HG03095 (cell line): Measurements from ENCODE around the gene CYTH4.
"Not testable (repeated sequence)": the region's sequence is repeated elsewhere in the genome, so short reads cannot be mapped to it uniquely, and the experiment has no call there.

Experiments used
- ATAC-seq: cut with Tn5 transposase; IDR thresholded peaks from one replicate; pipeline ENCODE4 v1.9.1; 2021; ENCODE audit warnings: moderate library complexity; ENCODE audit not compliant: unreplicated experiment

CYTH4 gene, protein sequence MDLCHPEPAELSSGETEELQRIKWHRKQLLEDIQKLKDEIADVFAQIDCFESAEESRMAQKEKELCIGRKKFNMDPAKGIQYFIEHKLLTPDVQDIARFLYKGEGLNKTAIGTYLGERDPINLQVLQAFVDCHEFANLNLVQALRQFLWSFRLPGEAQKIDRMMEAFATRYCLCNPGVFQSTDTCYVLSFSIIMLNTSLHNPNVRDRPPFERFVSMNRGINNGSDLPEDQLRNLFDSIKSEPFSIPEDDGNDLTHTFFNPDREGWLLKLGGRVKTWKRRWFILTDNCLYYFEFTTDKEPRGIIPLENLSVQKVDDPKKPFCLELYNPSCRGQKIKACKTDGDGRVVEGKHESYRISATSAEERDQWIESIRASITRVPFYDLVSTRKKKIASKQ

DNA sequence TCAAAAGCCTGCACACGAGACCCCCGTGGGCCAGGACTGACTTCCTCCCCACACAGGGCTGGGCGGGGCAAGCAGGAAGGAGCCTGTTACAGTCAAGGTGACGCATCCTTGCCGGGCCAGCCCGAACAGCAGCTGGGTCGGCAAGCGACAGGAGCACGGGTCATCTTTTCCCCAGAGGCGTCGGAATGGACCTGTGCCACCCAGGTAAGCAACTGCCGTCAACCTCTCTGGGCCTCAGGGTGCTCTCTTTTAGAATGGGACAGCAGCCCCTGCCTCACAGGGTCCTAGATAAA is at the start of gene CYTH4:
Gene CYTH4 (plus strand): TSS at position 124 of the 293 bp plus-strand sequence. CDS start 62 bp downstream, at position 186.
- no peak for ATAC-seq

DNA sequence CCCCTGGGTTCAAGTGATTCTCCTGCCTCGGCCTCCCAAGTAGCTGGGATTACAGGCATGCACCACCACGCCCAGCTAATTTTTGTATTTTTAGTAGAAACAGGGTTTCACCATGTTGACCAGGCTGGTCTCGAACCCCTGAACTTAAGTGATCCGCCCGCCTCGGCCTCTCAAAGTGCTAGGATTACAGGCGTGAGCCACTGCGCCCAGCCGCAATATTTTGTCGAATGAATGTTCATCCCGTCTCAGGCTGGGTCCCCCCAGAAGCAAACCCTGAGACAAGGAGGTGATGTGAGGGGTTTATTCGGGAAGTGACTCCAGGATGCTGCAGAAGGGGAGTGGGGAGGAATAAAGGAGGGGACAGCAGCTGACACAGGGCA is 48.9 kb upstream of the CYTH4 start:
- ATAC-seq: not testable (repeated sequence)

DNA sequence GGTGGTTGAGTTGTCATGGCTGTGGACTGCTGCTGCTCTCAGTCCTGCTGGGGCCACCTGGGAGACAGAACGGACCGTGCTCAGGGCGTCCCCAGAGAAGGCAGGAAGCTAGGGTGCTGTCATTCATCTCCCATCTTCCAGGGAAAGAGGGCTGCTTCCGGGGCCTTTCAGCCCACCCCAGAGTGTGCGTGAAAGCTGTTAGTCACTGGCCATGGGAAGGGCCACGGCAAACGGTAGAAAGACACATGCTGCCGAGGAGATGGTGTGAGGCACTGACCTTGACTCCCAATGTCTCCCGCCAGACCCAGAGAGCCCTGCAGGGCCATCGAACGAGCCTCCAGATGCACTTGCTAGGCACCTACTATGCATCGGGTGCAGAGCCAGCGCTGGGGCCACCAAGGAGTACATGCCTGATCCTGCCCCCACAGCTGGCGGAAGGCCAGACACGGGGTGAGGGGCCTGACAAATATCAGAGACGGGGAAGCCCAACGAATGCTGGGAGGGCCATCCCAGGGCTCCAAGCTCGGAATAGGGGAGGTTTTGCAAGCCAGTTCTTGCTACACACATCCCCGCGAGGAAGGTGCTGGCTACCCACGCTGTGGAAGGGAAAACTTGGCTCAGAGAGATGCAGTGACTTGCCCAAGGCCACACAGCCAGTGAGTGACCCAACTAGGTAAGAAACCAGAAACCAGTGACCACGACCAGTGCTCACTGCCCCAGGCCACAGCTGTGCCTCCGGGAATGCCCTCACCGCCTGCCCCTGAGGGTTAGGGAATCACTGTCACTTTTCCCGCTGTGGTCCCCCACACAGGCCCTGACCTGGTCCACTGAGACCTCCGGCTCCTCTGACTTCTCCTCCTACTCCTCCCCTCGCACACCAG is 48.3 kb upstream of the CYTH4 start:
- ATAC-seq: no peak

DNA sequence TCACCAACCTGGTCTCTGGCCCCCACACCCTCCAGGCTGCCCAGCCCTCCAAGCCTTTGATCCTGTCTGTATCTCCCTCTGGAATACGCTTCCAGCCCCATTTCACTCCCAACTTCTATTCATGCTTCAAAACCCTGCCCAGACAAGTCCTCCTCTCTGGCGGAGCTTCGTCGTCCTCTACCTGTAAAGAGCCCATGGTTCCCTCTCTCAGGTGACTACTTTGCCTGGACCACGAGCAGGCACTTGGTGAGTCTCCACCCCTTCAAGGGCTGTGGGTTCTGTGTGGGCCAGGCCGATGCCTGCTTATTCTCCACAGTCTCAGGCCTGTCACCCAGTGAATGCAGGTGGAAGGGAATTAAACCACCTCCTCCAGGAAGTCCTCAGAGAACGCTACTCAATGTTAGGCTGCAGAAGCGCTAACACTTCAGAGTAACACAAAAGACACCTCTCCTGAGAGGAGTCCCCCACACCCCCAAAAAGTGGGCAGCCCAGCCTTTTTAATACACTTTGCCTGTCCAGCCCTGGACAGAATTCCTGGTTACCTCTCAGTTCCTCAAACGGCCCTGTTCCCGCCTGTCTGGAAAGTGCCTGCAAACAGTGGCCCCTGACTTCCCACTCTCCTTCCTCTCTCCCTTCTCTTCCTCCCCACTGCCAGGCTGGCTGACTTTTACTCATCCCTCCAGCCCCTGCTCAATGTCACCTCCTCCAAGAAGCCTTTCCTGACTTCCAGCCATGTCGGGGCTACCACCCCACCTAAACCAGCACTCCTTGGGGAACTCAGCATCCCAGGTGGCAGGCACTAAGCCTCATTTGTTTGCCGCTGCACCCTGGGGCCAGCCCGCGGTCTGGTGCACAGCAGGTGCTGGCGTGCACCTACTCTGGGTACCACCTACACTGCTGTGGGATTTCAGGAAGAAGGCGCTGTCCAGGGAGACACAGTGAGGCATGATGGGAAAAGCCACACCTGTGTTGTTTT is 47.3 kb upstream of the CYTH4 start:
- ATAC-seq: no peak

DNA sequence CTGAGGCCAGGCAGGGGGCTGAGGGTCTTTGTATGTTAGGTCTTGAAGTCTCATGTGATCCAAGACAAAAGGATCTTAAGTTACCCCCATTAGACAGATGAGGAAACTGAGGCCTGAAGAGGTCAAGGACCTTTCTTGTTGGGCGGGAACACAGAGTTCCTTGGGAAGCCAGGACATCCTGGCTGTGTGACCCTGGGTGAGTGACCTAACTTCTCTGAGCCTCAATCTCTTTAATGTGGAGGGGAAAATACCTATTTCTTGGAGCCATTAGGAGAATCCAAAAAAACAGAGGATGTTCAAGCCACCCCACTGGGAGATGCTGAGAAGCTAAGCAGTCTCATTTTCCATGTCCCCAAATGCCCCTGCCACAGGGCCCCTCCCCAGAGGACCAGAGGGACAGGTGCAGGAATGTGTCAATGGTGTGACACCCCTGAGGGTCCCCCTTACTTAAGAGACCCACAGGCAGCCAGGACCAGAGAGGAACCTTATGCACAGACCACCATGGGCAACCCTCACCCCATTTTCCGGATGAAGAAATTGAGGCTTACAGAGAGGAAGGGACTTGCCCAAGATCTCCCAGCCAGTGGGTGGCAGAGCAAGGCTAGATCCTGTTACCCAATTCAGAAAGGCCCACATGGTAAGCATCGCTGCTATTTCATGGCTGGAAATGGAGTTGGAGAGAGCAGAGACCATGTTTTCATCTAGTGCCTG is 46.3 kb upstream of the CYTH4 start:
- ATAC-seq: no peak

DNA sequence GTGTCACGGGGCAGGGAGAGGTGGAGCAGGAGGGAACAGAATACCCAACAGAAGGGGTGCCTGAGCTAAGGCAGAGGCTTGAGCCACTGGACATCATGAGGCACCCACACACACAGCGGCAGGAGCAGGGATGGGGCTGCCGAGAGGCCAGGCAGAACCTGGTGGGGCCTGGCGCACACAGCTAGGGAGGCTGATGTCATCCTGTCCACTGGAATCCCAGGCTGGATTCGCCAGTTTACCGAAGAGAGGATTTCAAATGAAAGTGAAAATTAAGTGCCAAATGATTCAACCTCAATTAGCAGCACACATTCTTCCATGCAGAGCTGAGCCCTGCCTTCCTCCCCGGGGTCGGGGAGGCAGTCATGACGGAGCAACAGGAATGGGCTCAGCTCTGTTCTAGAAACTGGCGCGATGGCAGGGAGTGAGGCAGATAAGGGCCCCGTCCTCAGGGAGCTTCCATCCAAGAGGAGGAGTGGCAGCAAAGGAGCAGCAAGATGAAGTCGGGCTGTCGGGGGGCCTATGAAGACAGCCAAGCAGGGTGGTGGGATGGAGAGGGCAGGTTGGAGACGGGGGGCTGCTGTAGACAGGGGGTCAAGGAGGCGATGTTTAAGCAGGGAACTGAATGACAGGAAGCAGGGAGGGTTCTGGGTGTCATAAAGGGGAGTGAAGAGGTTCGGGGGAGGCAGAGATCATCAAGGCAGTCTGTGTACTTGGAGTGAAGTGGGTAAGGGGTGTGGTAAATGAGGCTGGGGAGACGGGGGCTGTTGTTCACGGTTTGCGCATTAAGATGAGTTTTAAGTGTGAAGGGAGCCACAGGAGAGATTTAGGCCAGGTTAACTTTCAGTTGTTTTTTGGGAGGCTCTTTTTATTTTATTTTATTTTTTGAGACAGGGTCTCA is 44.7 kb upstream of the CYTH4 start:
- no peak for ATAC-seq

DNA sequence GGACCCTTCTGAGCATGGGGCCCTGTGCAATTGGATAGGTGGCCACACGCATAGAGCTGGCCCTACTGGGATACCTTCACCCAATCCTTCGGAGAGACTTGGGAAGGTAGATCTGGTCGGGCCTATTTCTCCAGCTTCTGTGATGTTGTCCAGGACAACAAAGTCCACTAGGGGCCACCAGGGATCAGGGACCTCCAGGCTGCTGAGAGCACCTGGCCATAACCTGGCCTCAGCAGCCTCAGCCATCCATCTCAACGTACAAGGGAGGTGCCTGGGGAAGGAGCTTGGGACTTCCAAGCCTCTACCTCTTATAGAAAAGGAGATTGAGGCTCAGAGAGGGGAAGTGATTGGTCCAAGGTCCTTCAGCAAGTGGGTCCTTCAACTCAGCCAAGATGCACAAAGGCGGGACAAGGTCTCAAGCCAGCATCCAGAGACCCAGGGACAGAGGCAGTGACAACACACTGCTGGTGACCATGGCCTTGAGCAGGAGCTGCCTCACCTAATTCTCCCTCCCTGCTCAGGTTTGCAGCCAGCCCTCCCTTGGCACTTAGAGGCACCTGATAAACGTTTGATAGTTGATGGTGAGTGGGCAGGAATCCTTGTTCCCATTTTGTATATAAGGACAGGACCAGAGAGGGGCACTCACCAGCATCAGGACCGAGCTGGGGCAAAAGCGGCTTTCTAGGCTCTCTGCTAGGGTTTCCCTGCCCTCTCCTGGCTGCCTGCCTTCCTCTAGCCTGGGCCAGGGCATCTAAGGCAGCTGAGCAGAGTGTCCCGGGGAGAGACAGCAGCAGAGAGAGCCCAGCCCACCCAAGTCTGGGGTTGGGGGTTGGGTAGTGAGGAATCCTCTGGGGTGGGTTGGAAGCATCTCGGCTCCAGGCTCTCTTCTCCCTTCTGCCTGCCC is 42.7 kb upstream of the CYTH4 start:
- no peak for ATAC-seq

DNA sequence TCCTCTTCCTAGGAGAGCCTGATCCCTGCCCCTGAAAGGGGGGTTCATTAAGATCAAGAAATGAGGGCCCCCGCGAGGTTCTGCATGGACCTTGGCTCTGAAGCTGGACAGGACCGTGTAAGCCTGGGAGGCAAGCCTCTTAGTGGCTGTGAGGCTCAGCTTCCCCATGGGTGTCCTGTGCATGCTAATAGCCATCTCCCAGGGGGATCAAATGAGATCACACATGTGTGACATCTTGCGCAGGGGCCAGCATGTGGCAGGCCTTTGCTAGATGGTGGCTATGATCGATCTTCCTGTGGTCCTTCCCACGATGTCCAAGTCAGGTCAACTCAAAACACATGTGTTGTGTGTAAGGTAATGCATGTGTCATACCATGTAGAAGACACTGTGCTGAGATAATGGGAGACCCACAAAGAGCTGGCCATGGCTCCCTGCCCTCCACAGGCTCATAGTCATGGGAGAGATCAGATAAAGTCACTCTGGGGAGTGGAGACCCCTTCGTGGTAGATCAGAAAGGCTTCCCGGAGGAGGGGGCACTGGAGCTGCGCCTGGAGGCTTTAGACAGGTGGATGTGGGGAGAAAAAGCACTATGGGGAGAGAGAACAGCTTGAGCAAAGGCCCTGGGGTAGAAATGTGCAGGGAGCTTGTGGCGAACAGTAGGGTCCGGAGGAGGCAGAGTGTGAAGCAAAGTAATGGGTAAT is 41.9 kb upstream of the CYTH4 start:
- ATAC-seq: no peak

DNA sequence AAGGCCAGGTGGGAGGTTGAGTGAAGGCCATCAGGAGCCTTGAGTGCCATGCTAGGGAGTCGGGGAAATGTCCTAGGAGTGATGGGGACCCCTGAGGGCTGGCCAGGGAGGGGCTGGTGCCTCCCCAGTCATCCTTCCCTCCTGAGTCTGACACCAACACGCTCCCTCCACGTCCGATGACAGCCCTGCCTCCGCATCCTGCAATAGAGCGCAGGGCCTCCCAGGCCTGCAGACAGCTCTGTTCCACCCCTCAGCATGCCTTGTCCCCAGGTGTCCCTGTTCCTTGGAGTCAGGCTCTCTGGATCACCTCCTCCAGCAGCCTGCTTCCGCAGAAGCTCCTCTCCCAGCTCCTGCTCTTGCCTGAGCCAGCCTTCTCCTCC is 41.4 kb upstream of the CYTH4 start:
- no peak for ATAC-seq

DNA sequence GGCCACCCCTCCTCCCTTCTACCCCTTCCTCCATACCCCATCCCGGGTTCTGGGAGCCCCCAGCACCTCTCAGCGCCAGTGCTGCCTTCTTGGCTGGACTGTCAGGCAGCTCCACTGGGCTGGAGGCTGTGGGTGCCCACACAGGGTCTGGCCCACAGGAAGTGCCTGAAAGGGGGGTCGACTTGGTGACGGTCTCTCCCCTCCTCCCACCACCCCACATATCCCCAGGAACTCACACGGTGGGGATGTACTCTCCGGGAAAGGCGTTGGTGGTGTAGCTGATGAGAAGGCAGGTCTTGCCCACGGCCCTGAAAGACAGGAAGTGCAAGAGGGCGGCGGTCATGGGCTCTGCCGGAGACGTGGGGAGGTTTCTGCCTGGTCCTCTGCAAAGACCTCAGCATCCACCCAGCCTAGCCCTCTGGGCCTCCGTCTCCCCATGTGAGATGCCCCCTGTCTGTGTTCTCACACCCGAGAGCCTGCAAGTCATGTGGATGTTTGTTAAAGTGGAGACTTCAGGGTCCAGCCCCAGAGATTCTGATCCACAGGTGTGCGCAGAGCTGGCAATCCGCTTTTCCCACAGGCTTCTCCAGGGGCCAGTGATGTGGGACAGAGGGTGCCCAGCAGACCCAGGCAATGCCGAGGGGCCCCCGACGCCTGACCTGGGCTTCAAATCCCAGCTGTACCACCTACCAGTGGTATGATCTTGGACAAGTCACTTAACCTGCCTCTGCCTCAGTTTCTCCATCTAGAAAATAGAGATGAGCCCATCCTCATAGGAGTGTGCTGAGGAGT is 40.8 kb upstream of the CYTH4 start:
- no peak for ATAC-seq

DNA sequence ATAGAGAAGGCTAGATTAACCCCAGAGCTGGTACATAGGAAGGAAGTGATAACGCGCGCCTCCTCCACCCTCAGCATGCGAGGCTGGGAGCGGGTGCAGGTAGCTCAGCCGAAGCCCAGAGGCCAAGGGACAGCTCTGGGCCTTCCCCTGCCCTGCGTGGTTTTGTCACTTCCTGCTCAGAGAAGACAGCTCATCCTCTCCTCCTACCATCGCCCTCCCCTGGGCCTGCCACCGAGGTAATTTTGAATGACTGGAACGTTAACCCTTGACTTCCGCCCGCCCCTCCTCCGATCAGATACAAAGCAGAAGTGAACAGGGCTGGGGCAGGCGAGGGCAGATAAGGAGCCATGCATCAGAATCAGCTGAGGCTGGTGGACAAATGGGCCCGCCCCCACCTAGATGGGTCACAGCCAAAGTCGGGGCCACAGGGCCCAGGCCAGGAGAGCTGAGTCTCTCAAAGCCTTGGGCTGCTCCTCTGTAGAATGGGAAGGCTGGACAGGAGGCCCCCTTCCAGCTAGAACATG is 39.9 kb upstream of the CYTH4 start:
- peak; percentile 61 for ATAC-seq

DNA sequence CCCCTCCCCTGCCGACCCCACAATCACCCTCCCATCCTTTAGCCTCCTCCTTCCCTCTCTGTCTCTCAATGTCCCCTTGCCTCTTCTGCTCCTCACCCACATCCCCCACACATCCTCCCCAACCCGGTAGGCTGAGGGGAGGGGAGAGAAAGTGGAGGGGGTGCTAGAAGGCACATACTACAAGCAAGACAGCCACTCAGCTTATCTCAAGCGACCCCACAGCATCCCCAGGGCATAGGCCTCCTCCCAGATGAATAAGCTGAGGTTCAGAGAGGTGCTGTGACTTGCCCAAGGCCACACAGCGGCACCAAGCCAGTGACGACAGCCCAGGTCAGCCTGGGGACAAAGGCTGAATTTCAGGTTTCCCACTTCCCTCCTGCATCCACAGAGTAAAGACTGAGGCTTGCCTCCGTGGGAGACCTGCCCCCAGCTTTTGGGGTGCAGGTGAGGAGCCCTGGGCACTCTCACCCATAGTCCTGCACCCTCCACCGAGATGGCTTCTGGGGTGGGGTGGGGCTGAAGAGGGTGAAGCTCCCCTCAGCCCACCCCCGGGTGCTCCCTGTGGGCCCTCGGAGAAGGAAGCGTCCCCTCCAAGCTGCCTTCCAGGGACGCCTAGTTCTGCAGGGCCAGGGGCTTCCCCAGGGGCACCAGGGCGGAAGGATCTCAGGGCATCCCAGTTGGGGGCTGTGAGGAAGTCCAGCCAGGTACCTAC is 38.8 kb upstream of the CYTH4 start:
- peak; percentile 2 for ATAC-seq

DNA sequence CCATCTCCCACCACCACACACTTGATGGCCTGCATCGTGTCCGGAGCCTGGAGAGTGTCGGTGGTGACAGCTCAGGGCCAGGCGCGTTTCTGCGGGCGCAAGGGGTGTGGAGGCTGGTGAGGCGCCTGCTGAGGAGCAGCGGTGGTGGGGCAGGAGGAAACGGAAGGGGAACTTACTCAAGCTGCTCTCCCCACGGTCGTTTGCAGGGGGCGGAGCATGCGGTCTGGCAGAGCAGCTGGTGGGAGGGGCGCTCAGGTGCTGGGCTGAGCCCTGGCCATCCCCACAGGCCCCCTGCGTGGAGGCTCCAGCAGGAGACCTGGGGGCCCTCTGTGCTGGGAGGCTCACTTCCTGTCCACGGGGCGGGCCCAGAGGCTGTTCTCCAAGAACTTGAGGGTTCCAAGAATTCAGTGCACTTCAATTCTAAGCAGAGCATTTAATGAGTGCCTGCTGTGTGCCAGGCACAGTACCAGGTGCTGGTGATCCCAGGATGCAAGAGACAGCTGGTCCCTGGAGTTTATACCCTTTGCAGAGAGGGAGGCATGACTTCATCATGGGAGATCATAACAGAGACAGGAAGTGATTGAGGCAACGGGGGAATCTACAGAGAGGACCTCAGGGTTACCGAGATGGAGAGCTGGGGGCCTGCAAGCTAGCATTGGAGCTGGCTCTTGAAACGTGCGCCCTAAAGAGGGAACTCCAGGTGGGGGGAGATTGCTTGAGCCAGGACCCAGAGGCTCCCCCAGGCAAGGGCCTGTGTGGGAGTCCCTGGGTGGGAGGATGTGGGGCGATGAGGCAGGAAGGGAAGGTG is 38.0 kb upstream of the CYTH4 start, which contains the start of gene RAC2:
Gene RAC2 (minus strand): TSS at position 156 of the 808 bp plus-strand sequence. CDS start 121 bp downstream, at position 35.
- ATAC-seq: peak; percentile 36

DNA sequence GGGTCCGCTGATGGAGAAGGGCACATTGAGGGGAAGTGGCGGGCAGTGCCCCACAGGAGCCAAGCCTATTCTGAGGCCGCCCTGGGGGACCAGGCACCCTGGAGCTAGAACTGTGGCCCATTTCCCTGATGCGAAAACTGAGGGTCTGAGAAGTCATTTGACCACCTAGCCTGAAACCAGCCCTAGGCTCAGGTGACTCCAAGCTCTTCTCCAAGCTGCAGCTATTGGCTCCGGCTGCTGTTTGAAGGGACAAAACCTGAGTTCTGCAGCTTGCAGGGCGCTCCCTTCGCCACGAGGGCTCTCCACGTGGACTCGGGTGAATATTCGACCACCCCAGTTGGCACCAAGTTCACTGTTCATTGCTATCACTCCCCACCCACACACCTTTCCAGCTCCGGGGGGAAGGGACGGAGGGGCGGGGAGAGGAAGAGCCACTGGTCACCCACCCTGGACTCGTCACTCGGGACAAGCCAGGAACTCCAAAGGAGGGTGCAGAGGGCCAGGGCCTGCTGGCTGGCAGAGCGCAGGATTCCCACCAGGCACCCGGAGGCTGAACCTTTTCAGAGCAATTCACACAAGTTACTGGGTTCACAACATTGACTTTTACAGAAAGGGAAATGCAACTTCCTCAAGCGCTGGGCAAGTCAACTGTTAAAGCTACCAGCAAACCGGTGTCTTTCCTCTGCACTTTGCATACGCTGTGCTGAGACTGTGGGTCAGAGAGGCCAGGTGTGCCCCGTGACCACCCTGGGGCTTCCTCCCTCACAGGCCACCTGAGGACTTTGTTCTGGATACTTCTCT is 37.2 kb upstream of the CYTH4 start:
- no peak for ATAC-seq
